NCI-H1092 (cell line): ENCODE measurements around the gene PDHB.

Source experiments
- DNase-seq: peaks from one replicate; lab custom pipeline; 2025; lab: John Stamatoyannopoulos, UW

Gene PDHB

GRCh38 chr3:58398669-58399333 is 34.8 kb downstream of the PDHB start:
- no peak for DNase-seq

GRCh38 chr3:58394339-58394738 is 39.3 kb downstream of the PDHB start:
- no peak for DNase-seq

- DNase-seq = no peak
Measured at GRCh38 chr3:58392181-58392580, 41.5 kb downstream of the PDHB start.

GRCh38 chr3:58391156-58391865 is 42.3 kb downstream of the PDHB start:
- DNase-seq = no peak

- no peak for DNase-seq
Measured at GRCh38 chr3:58388550-58389091, 45.0 kb downstream of the PDHB start.

GRCh38 chr3:58387650-58388546 is 45.7 kb downstream of the PDHB start:
- DNase-seq = no peak

GRCh38 chr3:58386626-58387365 is 46.8 kb downstream of the PDHB start:
- no peak for DNase-seq

GRCh38 chr3:58384381-58385090 is 49.1 kb downstream of the PDHB start:
- no peak for DNase-seq

- DNase-seq = no peak
Measured at GRCh38 chr3:58383904-58384303, 49.7 kb downstream of the PDHB start.

- DNase-seq = no peak
Measured at GRCh38 chr3:58383476-58383875, 50.2 kb downstream of the PDHB start.

GRCh38 chr3:58379351-58380073 is 54.1 kb downstream of the PDHB start:
- DNase-seq = no peak

GRCh38 chr3:58377750-58378149 is 55.9 kb downstream of the PDHB start:
- DNase-seq = no peak
